Measurements from ENCODE around the gene SOWAHA. TPM values are rescaled to one million over a fixed set of nuclear protein-coding genes. Genes with fewer than 3 reads are reported as not detected.

SOWAHA gene
- total RNA-seq, 1 experiment from 2014 or later, result 0.39 TPM

GRCh38 chr5:132766020-132766805 lies 46.9 kb upstream of the SOWAHA start:
- no peak for TF ChIP-seq ELF1 (IDR thresholded peaks at IDR 0.05; ENCODE audit: borderline replicate concordance, low read depth)
- TF ChIP-seq EGR1 (IDR thresholded peaks at IDR 0.05; ENCODE audit: low read depth), result no peak
- no peak for TF ChIP-seq YY1 (IDR thresholded peaks at IDR 0.05; ENCODE audit: extremely low read depth, insufficient replicate concordance, low read depth, low read length)
- no peak for TF ChIP-seq SIN3A (IDR thresholded peaks at IDR 0.05; ENCODE audit: low read depth)
- TF ChIP-seq CBX3 (IDR thresholded peaks at IDR 0.05; ENCODE audit: low read depth), result no peak
- TF ChIP-seq EZH2phosphoT487 (IDR thresholded peaks at IDR 0.05; ENCODE audit: borderline replicate concordance), result no peak
- no peak for TF ChIP-seq FOSL1 (IDR thresholded peaks at IDR 0.05; ENCODE audit: low read depth)
- TF ChIP-seq RAD21 (IDR thresholded peaks at IDR 0.05; ENCODE audit: low read depth), result no peak
- TF ChIP-seq ZNF274 (IDR thresholded peaks at IDR 0.05; ENCODE audit: low read depth, low read length), result no peak
- TF ChIP-seq EZH2 (IDR thresholded peaks at IDR 0.05), result no peak
- TF ChIP-seq, protein P1, sequence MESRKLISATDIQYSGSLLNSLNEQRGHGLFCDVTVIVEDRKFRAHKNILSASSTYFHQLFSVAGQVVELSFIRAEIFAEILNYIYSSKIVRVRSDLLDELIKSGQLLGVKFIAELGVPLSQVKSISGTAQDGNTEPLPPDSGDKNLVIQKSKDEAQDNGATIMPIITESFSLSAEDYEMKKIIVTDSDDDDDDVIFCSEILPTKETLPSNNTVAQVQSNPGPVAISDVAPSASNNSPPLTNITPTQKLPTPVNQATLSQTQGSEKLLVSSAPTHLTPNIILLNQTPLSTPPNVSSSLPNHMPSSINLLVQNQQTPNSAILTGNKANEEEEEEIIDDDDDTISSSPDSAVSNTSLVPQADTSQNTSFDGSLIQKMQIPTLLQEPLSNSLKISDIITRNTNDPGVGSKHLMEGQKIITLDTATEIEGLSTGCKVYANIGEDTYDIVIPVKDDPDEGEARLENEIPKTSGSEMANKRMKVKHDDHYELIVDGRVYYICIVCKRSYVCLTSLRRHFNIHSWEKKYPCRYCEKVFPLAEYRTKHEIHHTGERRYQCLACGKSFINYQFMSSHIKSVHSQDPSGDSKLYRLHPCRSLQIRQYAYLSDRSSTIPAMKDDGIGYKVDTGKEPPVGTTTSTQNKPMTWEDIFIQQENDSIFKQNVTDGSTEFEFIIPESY (IDR thresholded peaks at IDR 0.05; ENCODE audit: extremely low read depth, insufficient replicate concordance, low read length), result no peak
- TF ChIP-seq SRF (IDR thresholded peaks at IDR 0.05; ENCODE audit: low read depth), result no peak
- TF ChIP-seq REST (IDR thresholded peaks at IDR 0.05; ENCODE audit: low read depth), result no peak
- TF ChIP-seq, protein P2, sequence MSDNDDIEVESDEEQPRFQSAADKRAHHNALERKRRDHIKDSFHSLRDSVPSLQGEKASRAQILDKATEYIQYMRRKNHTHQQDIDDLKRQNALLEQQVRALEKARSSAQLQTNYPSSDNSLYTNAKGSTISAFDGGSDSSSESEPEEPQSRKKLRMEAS (IDR thresholded peaks at IDR 0.05), result no peak
- no peak for ATAC-seq

More at GRCh38 chr5:132766020-132766805, 46.9 kb upstream of the SOWAHA start:
- Histone ChIP-seq H3K9ac (ENCODE audit: low read length) (no peak overlapping the region), H3K9me2 (ENCODE audit: insufficient read depth) (no peaks in the 10 kb centered on the region), H3K36me3 (ENCODE audit: control insufficient read depth in 1 of 2, insufficient read depth in 2 of 2, low read length in 2 of 2) (peaks cover 4 to 5% of the 10 kb centered on the region in 2 experiments; a peak in 1 of 4 replicates), H2AFZ (ENCODE audit: low read depth, low read length, poor library complexity, severe bottlenecking) (no peak overlapping the region), H3K79me2 (ENCODE audit: insufficient read depth, low read length) (peaks cover 7% of the 10 kb centered on the region; the same call in 1 of the 2 replicates), H3K27ac (ENCODE audit: low read depth, low read length) (no peak overlapping the region), H3K4me3 (replicated peaks in 1 of 2; ENCODE audit: low read depth in 1 of 2, low read length in 2 of 2) (no peak overlapping the region), H3K27me3 (ENCODE audit: insufficient read depth, low read length) (no peaks in the 10 kb centered on the region), H3K4me1 (ENCODE audit: control insufficient read depth in 1 of 2, insufficient read depth in 2 of 2, low read length in 2 of 2) (0 out of 4 replicates have a peak, but pooled peaks cover 0 to under 1% of the 10 kb centered on the region in 2 experiments), H3K4me2 (ENCODE audit: low read length) (no peak overlapping the region), H4K20me1 (ENCODE audit: insufficient read depth) (no peaks in the 10 kb centered on the region), H3K9me3 (ENCODE audit: control insufficient read depth in 1 of 2, insufficient read depth in 1 of 2, low read depth in 1 of 2, low read length in 2 of 2) (no peaks in the 10 kb centered on the region)
- intact Hi-C loops (cut with micrococcal nuclease), result no loop called here
- ChIA-PET RAD21 (ENCODE audit: low non-redundant PET in 1 of 2, low total read pairs in 2 of 2, uncharacterized antibody in 2 of 2, unreplicated experiment in 2 of 2) (no interaction called here), POLR2A (interaction anchor here (0.8 kb wide), 1 partner anchor 11 kb away, joined by 3 read pairs; the partner anchor contains the start of gene SEPTIN8), CTCF (interaction anchor here (1.2 kb wide), 1 partner anchor 482 kb away, joined by 4 read pairs; no protein-coding TSS in a partner anchor)
- BruUV-seq (replicated peaks), result no TSS peak
- no peak for DNase-seq (ENCODE audit: low read depth, low spot score)

All from HCT116 (cell line).